ENCODE data around the gene TSPAN16. TPM values are rescaled to one million over a fixed set of nuclear protein-coding genes. Genes with fewer than 3 reads are reported as not detected.

Gene TSPAN16
- total RNA-seq, 6 experiments from 2014 or later, result not detected

DNA sequence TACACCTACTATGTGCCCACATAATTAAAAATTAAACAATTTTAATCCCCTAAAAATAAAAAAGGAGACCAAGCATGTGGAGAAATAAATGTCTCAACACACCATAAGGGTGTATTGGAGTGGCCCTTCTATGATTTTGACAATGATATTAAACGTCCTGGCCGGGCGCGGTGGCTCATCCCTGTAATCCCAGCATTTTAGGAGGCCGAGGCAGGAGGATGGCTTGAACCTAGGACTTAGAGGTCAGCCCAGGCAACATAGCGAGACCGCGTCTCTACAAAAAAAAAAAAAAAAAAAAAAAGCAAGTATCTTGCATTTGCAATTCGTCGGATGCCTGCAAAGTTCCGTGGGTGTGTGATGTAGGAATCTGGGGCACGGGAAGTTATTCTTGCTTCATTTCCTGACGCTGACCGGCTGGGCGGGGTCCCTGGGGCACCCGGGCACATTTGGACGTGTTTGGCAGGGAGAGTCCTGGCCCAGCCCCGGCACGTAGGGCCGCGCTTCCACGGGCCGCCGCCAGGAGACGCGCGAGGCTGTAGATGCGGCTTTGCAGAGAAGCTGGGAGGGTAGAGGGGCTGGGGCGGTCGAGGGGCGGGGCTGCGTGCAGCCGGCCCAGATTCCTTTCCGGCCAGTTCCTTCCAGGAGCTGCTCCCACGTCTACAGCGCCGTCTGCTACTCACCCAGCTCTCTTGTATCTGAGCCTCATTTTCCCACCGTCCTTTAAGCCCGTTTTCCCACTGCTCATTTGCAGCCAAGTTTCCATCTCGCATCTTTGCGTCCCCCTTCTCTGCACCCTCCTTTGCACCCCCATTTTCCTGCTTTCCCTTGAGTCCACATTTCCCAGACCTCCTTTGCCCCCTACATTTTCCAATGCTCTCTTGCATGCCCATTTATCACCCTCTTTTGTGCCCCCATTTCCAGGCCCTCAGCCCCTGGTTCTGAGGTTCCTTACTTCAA, 2.2 kb upstream of the TSPAN16 start:
- ATAC-seq (peak; percentile 99 to 100 (median 99)), DNase-seq (peak; percentile 94 to 95 (median 94))
- Histone ChIP-seq H3K4me1 (peaks cover 0 to 5% (median 0%) of the 10 kb centered on the region in 4 donors), H3K4me3 (no peak overlapping the region), H3K36me3 (no peaks in the 10 kb centered on the region), H3K27me3 (no peaks in the 10 kb centered on the region), H3K9me3 (no peaks in the 10 kb centered on the region), H3K27ac (no peak overlapping the region)
- TF ChIP-seq, protein P1, sequence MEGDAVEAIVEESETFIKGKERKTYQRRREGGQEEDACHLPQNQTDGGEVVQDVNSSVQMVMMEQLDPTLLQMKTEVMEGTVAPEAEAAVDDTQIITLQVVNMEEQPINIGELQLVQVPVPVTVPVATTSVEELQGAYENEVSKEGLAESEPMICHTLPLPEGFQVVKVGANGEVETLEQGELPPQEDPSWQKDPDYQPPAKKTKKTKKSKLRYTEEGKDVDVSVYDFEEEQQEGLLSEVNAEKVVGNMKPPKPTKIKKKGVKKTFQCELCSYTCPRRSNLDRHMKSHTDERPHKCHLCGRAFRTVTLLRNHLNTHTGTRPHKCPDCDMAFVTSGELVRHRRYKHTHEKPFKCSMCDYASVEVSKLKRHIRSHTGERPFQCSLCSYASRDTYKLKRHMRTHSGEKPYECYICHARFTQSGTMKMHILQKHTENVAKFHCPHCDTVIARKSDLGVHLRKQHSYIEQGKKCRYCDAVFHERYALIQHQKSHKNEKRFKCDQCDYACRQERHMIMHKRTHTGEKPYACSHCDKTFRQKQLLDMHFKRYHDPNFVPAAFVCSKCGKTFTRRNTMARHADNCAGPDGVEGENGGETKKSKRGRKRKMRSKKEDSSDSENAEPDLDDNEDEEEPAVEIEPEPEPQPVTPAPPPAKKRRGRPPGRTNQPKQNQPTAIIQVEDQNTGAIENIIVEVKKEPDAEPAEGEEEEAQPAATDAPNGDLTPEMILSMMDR (IDR thresholded peaks at IDR 0.05), result peak; percentile 96 to 99 (median 98)
- no peak for TF ChIP-seq POLR2A (IDR thresholded peaks at IDR 0.05)
- intact Hi-C loops (cut with DNase I), result loop anchor here (10.0 kb wide), 2 partner anchors 151 to 281 kb away; partner anchors contain the start of gene ACP5 (in 1 of the 2)
- 10% methylated on average over 17 of the region's 41 CpGs for WGBS (ENCODE audit: insufficient coverage, low coverage, low lambda C conversion rate, missing lambda C conversion rate)

DNA sequence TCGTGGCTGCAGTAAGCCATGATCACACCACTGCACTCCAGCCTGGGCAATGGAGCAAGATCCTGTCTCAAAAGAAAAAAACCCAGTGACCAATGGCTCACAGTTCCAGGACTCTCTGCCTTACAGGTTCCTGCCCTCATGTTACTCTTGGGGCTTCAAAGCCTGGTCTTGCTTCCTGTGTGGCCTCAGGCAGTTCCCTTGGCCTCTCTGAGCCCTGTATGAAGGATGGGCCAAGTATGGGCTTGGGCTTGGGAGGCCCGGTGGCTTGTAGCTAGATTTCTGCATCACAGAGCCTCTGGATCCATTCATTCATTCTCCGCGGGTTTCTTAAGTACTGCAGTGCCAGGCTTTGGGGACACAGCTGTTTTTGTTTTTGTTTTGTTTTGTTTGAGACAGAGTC, 780 bp upstream of the TSPAN16 start:
- DNase-seq, result no peak
- H3K27ac ChIP-seq, result no peak overlapping the region
- WGBS (ENCODE audit: insufficient coverage, low coverage, low lambda C conversion rate, missing lambda C conversion rate), result 87% methylated on average over 3 of the region's 4 CpGs

DNA sequence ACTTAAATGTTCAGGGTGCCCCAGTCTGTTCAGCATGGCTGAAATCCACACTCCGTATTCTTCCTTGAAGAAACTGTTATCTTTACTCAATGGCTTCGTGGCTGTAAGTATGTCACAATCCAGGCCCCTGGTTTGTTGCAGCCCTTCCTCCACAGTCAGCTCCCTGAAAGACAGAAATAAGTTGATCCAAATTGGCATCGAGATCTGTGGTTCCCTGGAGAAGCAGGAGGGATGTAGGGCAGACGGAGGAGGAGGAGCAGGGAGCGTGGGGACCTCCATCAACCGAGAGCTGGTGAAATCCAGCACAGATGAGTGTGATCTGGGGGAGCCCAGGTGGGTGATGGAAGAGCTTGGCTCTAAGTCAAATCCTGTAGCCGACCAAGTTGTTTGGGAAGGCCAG, 304 bp downstream of the TSPAN16 start:
- 32% methylated on average over 7 of the region's 7 CpGs for WGBS (ENCODE audit: insufficient coverage, low coverage, low lambda C conversion rate, missing lambda C conversion rate)
- Histone ChIP-seq H3K27me3 (no peaks in the 10 kb centered on the region), H3K27ac (no peak overlapping the region), H3K4me1 (peaks cover 0 to 5% (median 0%) of the 10 kb centered on the region in 4 donors), H3K36me3 (no peaks in the 10 kb centered on the region), H3K4me3 (no peak overlapping the region), H3K9me3 (no peaks in the 10 kb centered on the region)
- no peak for ATAC-seq
- TF ChIP-seq, protein P1 (IDR thresholded peaks at IDR 0.05), result no peak
- no peak for TF ChIP-seq POLR2A (IDR thresholded peaks at IDR 0.05)
- intact Hi-C loops (cut with DNase I), result loop anchor here (10.0 kb wide), 2 partner anchors 149 to 279 kb away; partner anchors contain the start of gene ACP5 (in 1 of the 2)
- no peak for DNase-seq

More for the DNA sequence above, 780 bp upstream of the TSPAN16 start:
- no peak for ATAC-seq
- Histone ChIP-seq H3K27me3 (no peaks in the 10 kb centered on the region), H3K36me3 (no peaks in the 10 kb centered on the region), H3K9me3 (no peaks in the 10 kb centered on the region), H3K4me1 (peaks cover 0 to 5% (median 0%) of the 10 kb centered on the region in 4 donors), H3K4me3 (no peak overlapping the region)
- intact Hi-C loops (cut with DNase I), result loop anchor here (10.0 kb wide), 2 partner anchors 150 to 280 kb away; partner anchors contain the start of gene ACP5 (in 1 of the 2)
- TF ChIP-seq, protein P1 (IDR thresholded peaks at IDR 0.05), result no peak
- no peak for TF ChIP-seq POLR2A (IDR thresholded peaks at IDR 0.05)

DNA sequence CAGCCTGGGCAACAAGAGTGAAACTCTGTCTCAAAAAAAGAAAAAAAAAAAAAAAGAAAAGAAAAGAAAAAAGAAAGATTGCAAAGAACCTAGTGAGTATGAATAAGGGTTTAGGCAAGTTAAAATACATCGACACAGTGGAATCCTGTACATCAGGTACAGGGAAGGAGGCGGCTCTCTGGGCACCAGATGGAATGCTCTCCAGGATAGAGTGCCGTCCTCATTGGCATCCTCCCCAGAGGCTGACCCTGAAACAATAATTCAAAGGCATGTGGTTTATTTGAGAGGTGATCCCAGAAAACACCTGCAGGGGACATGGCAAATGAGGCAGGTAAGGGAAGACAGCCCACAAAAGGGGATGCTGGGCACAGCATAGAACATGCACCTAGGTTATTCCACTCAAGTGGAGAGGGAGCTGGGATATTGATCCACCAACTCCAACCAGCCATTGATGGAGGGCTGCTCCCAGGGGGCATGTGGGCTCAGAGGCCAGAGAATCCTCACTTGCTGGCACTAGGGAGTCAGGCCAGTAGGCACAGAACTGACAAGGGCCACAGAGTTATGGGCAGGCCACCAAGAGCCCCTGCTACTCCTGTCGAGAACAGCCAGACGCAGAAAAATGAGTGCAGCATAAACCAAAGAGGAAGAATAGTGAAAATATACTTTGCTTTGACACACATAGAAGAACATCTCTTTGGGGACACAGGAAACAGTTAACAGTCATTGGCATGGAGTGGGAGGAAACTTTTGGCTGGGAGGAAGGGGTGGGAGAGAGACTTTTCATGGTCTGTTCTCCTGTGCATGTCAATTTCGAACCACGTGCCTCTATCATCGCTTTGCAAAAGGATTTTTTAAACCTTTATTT, 4.2 kb downstream of the TSPAN16 start:
- intact Hi-C loops (cut with DNase I), result loop anchor here (10.0 kb wide), 2 partner anchors 145 to 275 kb away; partner anchors contain the start of gene ACP5 (in 1 of the 2)
- DNase-seq (no peak), ATAC-seq (no peak)
- Histone ChIP-seq H3K9me3 (no peaks in the 10 kb centered on the region), H3K27ac (no peak overlapping the region), H3K27me3 (no peaks in the 10 kb centered on the region), H3K4me3 (no peak overlapping the region), H3K4me1 (no peaks in the 10 kb centered on the region), H3K36me3 (no peaks in the 10 kb centered on the region)
- WGBS (ENCODE audit: insufficient coverage, low coverage, low lambda C conversion rate, missing lambda C conversion rate), result 76% methylated on average over 7 of the region's 8 CpGs
- TF ChIP-seq, protein P1 (IDR thresholded peaks at IDR 0.05), result no peak
- TF ChIP-seq POLR2A (IDR thresholded peaks at IDR 0.05), result no peak

All from right lobe of liver (tissue), 6 donors.